Measurements from ENCODE around the gene ELAPOR2.

DNA sequence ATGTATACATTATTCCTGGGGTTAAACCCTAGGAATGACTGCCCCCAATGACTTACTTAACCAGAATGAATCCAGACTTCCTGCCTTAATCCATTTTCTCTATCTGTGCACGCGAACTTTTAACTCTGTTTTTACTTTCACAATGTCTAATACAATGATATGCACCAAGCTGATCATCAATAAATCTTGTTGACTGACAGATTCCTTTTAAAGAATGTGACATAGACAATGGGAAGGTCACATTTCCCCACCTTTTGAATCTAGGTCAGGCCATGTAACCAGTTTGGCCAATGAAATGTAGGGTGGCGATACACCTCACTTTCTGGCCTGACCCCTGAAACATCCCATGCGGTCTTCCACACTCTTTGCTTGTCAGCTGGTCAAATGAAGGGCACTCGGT, 23.2 kb upstream of the ELAPOR2 start:
- TF ChIP-seq, protein P1, sequence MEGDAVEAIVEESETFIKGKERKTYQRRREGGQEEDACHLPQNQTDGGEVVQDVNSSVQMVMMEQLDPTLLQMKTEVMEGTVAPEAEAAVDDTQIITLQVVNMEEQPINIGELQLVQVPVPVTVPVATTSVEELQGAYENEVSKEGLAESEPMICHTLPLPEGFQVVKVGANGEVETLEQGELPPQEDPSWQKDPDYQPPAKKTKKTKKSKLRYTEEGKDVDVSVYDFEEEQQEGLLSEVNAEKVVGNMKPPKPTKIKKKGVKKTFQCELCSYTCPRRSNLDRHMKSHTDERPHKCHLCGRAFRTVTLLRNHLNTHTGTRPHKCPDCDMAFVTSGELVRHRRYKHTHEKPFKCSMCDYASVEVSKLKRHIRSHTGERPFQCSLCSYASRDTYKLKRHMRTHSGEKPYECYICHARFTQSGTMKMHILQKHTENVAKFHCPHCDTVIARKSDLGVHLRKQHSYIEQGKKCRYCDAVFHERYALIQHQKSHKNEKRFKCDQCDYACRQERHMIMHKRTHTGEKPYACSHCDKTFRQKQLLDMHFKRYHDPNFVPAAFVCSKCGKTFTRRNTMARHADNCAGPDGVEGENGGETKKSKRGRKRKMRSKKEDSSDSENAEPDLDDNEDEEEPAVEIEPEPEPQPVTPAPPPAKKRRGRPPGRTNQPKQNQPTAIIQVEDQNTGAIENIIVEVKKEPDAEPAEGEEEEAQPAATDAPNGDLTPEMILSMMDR (IDR thresholded peaks at IDR 0.05) = no peak
- no peak for TF ChIP-seq POLR2A (IDR thresholded peaks at IDR 0.05)
